Measurements from ENCODE around the gene SMC1B.
"Not testable (repeated sequence)": the region's sequence is repeated elsewhere in the genome, so short reads cannot be mapped to it uniquely, and the experiment has no call there.

The SMC1B gene

GRCh38 chr22:45413368-45414211 is at the start of gene SMC1B, which contains the start of gene RIBC2:
SMC1B (minus strand) TSS chr22:45413599; CDS start chr22:45413567, 32 bp downstream.
RIBC2 (plus strand) TSS chr22:45413693; CDS start chr22:45413887, 194 bp downstream.
- DNase-seq (ENCODE audit: low spot score) = peak; percentile 62

GRCh38 chr22:45462034-45462655 is 48.7 kb upstream of the SMC1B start:
- no peak for DNase-seq (ENCODE audit: low spot score)

GRCh38 chr22:45460288-45461109 is 47.1 kb upstream of the SMC1B start:
- no peak for DNase-seq (ENCODE audit: low spot score)

GRCh38 chr22:45459235-45459634 is 45.8 kb upstream of the SMC1B start:
- DNase-seq (ENCODE audit: low spot score) = no peak

- DNase-seq (ENCODE audit: low spot score) = no peak
Measured at GRCh38 chr22:45458532-45458931, 45.1 kb upstream of the SMC1B start.

- no peak for DNase-seq (ENCODE audit: low spot score)
Measured at GRCh38 chr22:45456811-45457210, 43.4 kb upstream of the SMC1B start.

- DNase-seq (ENCODE audit: low spot score) = no peak
Measured at GRCh38 chr22:45455621-45456020, 42.2 kb upstream of the SMC1B start.

GRCh38 chr22:45455212-45455611 is 41.8 kb upstream of the SMC1B start:
- DNase-seq (ENCODE audit: low spot score) = no peak

GRCh38 chr22:45454275-45454674 is 40.9 kb upstream of the SMC1B start:
- DNase-seq (ENCODE audit: low spot score) = no peak

GRCh38 chr22:45453764-45454163 is 40.4 kb upstream of the SMC1B start:
- no peak for DNase-seq (ENCODE audit: low spot score)

- no peak for DNase-seq (ENCODE audit: low spot score)
Measured at GRCh38 chr22:45452565-45453379, 39.4 kb upstream of the SMC1B start.

GRCh38 chr22:45451972-45452371 is 38.6 kb upstream of the SMC1B start:
- DNase-seq (ENCODE audit: low spot score) = no peak

- DNase-seq (ENCODE audit: low spot score) = no peak
Measured at GRCh38 chr22:45450921-45451651, 37.7 kb upstream of the SMC1B start.

- DNase-seq (ENCODE audit: low spot score) = no peak
Measured at GRCh38 chr22:45450101-45450785, 36.8 kb upstream of the SMC1B start.

GRCh38 chr22:45449442-45449841 is 36.0 kb upstream of the SMC1B start:
- DNase-seq (ENCODE audit: low spot score) = not testable (repeated sequence)

GRCh38 chr22:45448431-45448830 is 35.0 kb upstream of the SMC1B start:
- no peak for DNase-seq (ENCODE audit: low spot score)

- DNase-seq (ENCODE audit: low spot score) = not testable (repeated sequence)
Measured at GRCh38 chr22:45447596-45447995, 34.2 kb upstream of the SMC1B start.

GRCh38 chr22:45446216-45446615 is 32.8 kb upstream of the SMC1B start:
- no peak for DNase-seq (ENCODE audit: low spot score)

- no peak for DNase-seq (ENCODE audit: low spot score)
Measured at GRCh38 chr22:45445031-45445710, 31.8 kb upstream of the SMC1B start.

- no peak for DNase-seq (ENCODE audit: low spot score)
Measured at GRCh38 chr22:45444168-45444567, 30.8 kb upstream of the SMC1B start.

Measured in hematopoietic multipotent progenitor cell treated with erythropoietin and hydrocortisone succinate and interleukin-3 and kit ligand, for 17 days (in vitro differentiated cells).